HCT116 (cell line): ENCODE results near the gene SH2D3C. TPM values are rescaled to one million over a fixed set of nuclear protein-coding genes. Genes with fewer than 3 reads are reported as not detected.

ENCODE experiments used
- ATAC-seq: fragments of 200-7000 bp; cut with Tn5 transposase; 2 replicates; pipeline ENCODE4 v1.9.1; 2020; ENCODE audit warnings: mild to moderate bottlenecking, moderate library complexity
- BruUV-seq: library from RNA; stranded (reverse); fragments of 400-500 nt; replicated peaks from 2 replicates; lab custom pipeline; 2021; lab: Mats Ljungman, UMichigan
- CTCF ChIA-PET: fragments of 300-600 bp; sonication (Branson Sonifier 250); formaldehyde crosslinking; loops from one replicate; lab custom pipeline; 2021; ENCODE audit warnings: antibody characterized with exemption; lab: Charles Lee
- POLR2A ChIA-PET: fragments of 300-600, 350-600 bp; sonication (Branson Sonifier 250); formaldehyde crosslinking; loops from one replicate; lab custom pipeline; 2021; ENCODE audit warnings: antibody characterized with exemption; lab: Charles Lee
- RAD21 ChIA-PET, 2 experiments: fragments of 300-600 bp; sonication (Branson Sonifier 250); formaldehyde crosslinking; loops; one replicate each; lab custom pipeline; 2023; ENCODE audit warnings: low total read pairs in 2 of 2; ENCODE audit not compliant: uncharacterized antibody in 2 of 2, unreplicated experiment in 2 of 2, low non-redundant PET in 1 of 2; lab: Charles Lee
- DNase-seq: peaks from one replicate; pipeline ENCODE4 v3.0.0-alpha.2; 2010; ENCODE audit warnings: low read depth, low spot score
- H2AFZ ChIP-seq: fragments of 200-600 bp; shearing (Covaris generic), sonication (generic); 2 replicates; pipeline ENCODE4 v1.6.1; 2017; ENCODE audit warnings: low read depth, mixed run types, mixed read lengths, antibody characterized with exemption, low read length; ENCODE audit not compliant: poor library complexity, severe bottlenecking
- H3K27ac ChIP-seq: 2 replicates; pipeline ENCODE4 v1.5.1; 2012; ENCODE audit warnings: low read depth, low read length
- H3K27me3 ChIP-seq: fragments of 200-600 bp; sonication (generic); 2 replicates; pipeline ENCODE4 v1.6.1; 2016; ENCODE audit warnings: mixed run types, low read length, mixed read lengths; ENCODE audit not compliant: insufficient read depth
- H3K36me3 ChIP-seq, 2 experiments: fragments of 200-500 bp in 1 of 2; fragments of 200-600 bp in 1 of 2; sonication (Bioruptor generic) in 1 of 2; sonication (generic) in 1 of 2; 2 replicates each; pipeline versions ENCODE4 v1.5.1 to v1.6.1; 2014 to 2016; ENCODE audit warnings: low read length in 2 of 2, inconsistent platforms in 1 of 2, mixed read lengths in 1 of 2, mixed run types in 1 of 2; ENCODE audit not compliant: insufficient read depth in 2 of 2, control insufficient read depth in 1 of 2
- H3K4me1 ChIP-seq, 2 experiments: fragments of 200-600 bp in 1 of 2; sonication (generic) in 1 of 2; 2 replicates each; pipeline versions ENCODE4 v1.5.1 to v1.6.1; 2012 to 2017; ENCODE audit warnings: low read length in 2 of 2, inconsistent platforms in 1 of 2, mild to moderate bottlenecking in 1 of 2, mixed read lengths in 1 of 2, mixed run types in 1 of 2, moderate library complexity in 1 of 2; ENCODE audit not compliant: insufficient read depth in 2 of 2, control insufficient read depth in 1 of 2
- H3K4me2 ChIP-seq: fragments of 200-600 bp; sonication (generic); 2 replicates; pipeline ENCODE4 v1.6.1; 2017; ENCODE audit warnings: mixed run types, low read length, mixed read lengths
- H3K4me3 ChIP-seq, 2 experiments: fragments of 200-600 bp in 1 of 2; sonication (generic) in 1 of 2; replicated peaks in 1 of 2; 2 replicates each; pipeline ENCODE4 v1.5.1; 2011 to 2016; ENCODE audit warnings: low read length in 2 of 2, control low read depth in 1 of 2, low read depth in 1 of 2, mild to moderate bottlenecking in 1 of 2, mixed read lengths in 1 of 2, mixed run types in 1 of 2
- H3K79me2 ChIP-seq: fragments of 200-600 bp; sonication (generic); 2 replicates; pipeline ENCODE4 v1.6.1; 2017; ENCODE audit warnings: mild to moderate bottlenecking, mixed run types, low read length, moderate library complexity, mixed read lengths; ENCODE audit not compliant: insufficient read depth
- H3K9ac ChIP-seq: fragments of 200-600 bp; sonication (generic); 2 replicates; pipeline ENCODE4 v1.6.1; 2016; ENCODE audit warnings: low read length, mixed read lengths
- H3K9me2 ChIP-seq: fragments of 200-600 bp; sonication (generic), shearing (Covaris generic); 2 replicates; pipeline ENCODE4 v1.6.1; 2017; ENCODE audit warnings: mixed run types, mild to moderate bottlenecking, moderate library complexity; ENCODE audit not compliant: insufficient read depth
- H3K9me3 ChIP-seq, 2 experiments: fragments of 200-500 bp in 1 of 2; fragments of 200-600 bp in 1 of 2; sonication (Bioruptor generic) in 1 of 2; sonication (generic) in 1 of 2; 2 replicates each; pipeline ENCODE4 v1.6.1; 2014 to 2017; ENCODE audit warnings: low read length in 2 of 2, mixed read lengths in 2 of 2, inconsistent platforms in 1 of 2, low read depth in 1 of 2, mild to moderate bottlenecking in 1 of 2, mixed run types in 1 of 2, moderate library complexity in 1 of 2; ENCODE audit not compliant: control insufficient read depth in 1 of 2, insufficient read depth in 1 of 2
- H4K20me1 ChIP-seq: fragments of 200-600 bp; sonication (generic), shearing (Covaris generic); 2 replicates; pipeline ENCODE4 v1.6.1; 2017; ENCODE audit warnings: mixed run types, mild to moderate bottlenecking, moderate library complexity; ENCODE audit not compliant: insufficient read depth
- EGR1 ChIP-seq: IDR thresholded peaks from 2 replicates; pipeline ENCODE4 v1.6.1; 2012; ENCODE audit warnings: low read depth
- EZH2phosphoT487 ChIP-seq: fragments of 200-600 bp; IDR thresholded peaks from 2 replicates; pipeline ENCODE4 v1.6.1; 2018; ENCODE audit warnings: antibody characterized with exemption, borderline replicate concordance
- FOSL1 ChIP-seq: IDR thresholded peaks from 2 replicates; pipeline ENCODE4 v1.6.1; 2012; ENCODE audit warnings: low read depth
- MAX ChIP-seq: IDR thresholded peaks from 2 replicates; pipeline ENCODE4 v1.6.1; 2012
- POLR2A ChIP-seq: IDR thresholded peaks from 2 replicates; pipeline ENCODE4 v1.7.0; 2011; ENCODE audit warnings: borderline replicate concordance; ENCODE audit not compliant: insufficient read depth, insufficient read length; ENCODE audit errors: extremely low read depth
- POLR2AphosphoS5 ChIP-seq: IDR thresholded peaks from 2 replicates; pipeline ENCODE4 v1.6.1; 2011; ENCODE audit warnings: mild to moderate bottlenecking, low read depth, low read length, moderate library complexity
- SRF ChIP-seq: IDR thresholded peaks from 2 replicates; pipeline ENCODE4 v1.6.1; 2012; ENCODE audit warnings: low read depth
- TCF7L2 ChIP-seq: IDR thresholded peaks from 2 replicates; pipeline ENCODE4 v1.7.0; 2011; ENCODE audit warnings: borderline replicate concordance, inconsistent platforms; ENCODE audit not compliant: insufficient read depth, insufficient read length; ENCODE audit errors: extremely low read depth
- YY1 ChIP-seq: IDR thresholded peaks from 2 replicates; pipeline ENCODE4 v1.6.1; 2011; ENCODE audit warnings: low read length, low read depth, moderate library complexity, mild to moderate bottlenecking; ENCODE audit not compliant: insufficient replicate concordance; ENCODE audit errors: extremely low read depth
- ZFX ChIP-seq: fragments of 450-650 bp; IDR thresholded peaks from 2 replicates; pipeline ENCODE4 v1.6.1; 2017
- ZNF274 ChIP-seq: fragments of 200-500 bp; sonication (Bioruptor generic); IDR thresholded peaks from 2 replicates; pipeline ENCODE4 v1.6.1; 2014; ENCODE audit warnings: mild to moderate bottlenecking, low read depth, low read length, inconsistent platforms
- intact Hi-C: fragments of 100-400 bp; cut with micrococcal nuclease; formaldehyde crosslinking; loops from 2 replicates; pipeline ENCODE4 v1.10.0; 2022
- total RNA-seq: library from RNA; stranded (reverse); gene quantifications from one replicate; pipeline ENCODE4 v1.2.1, GENCODE V29; 2021; ENCODE audit not compliant: unreplicated experiment
- TF ChIP-seq, protein P1 (sequence below): IDR thresholded peaks from 2 replicates; pipeline ENCODE4 v1.6.1; 2012
- TF ChIP-seq, protein P2 (sequence below), 3 experiments: fragments of 200-600 bp in 1 of 3; sonication (generic) in 1 of 3; IDR thresholded peaks in 2 of 3; conservative IDR thresholded peaks in 1 of 3; 2 replicates each; pipeline ENCODE4 v1.5.1; 2012 to 2017; ENCODE audit warnings: low read depth in 2 of 3, low read length in 2 of 3, antibody characterized with exemption in 1 of 3, borderline replicate concordance in 1 of 3, control low read depth in 1 of 3, mild to moderate bottlenecking in 1 of 3, mixed read lengths in 1 of 3, mixed run types in 1 of 3, moderate library complexity in 1 of 3; ENCODE audit not compliant: insufficient read depth in 1 of 3

SH2D3C gene
- total RNA-seq, 1 experiment from 2014 or later: 1.3 TPM

- H3K9me3 ChIP-seq: no peaks in the 10 kb centered on the region
- no peaks in the 10 kb centered on the region for H4K20me1 ChIP-seq
- no TSS peak for BruUV-seq
- no peak overlapping the region for H2AFZ ChIP-seq
- H3K36me3 ChIP-seq: no peaks in the 10 kb centered on the region
- H3K9ac ChIP-seq: no peak overlapping the region
- intact Hi-C loops: no loop called here
- H3K9me2 ChIP-seq: no peaks in the 10 kb centered on the region
- no peak overlapping the region for H3K4me2 ChIP-seq
- ATAC-seq (no peak), DNase-seq (no peak)
- ChIA-PET RAD21 (no interaction called here), POLR2A (no interaction called here), CTCF (interaction anchor here (0.6 to 0.9 kb wide), 2 partner anchors 8 to 41 kb away, joined by 3 read pairs; partner anchors contain the start of gene TOR2A)
- H3K27ac ChIP-seq: no peak overlapping the region
- H3K27me3 ChIP-seq: no peaks in the 10 kb centered on the region
- H3K4me3 ChIP-seq: no peak overlapping the region
- no peaks in the 10 kb centered on the region for H3K79me2 ChIP-seq
- TF ChIP-seq YY1 (no peak), FOSL1 (no peak), EZH2phosphoT487 (no peak), ZNF274 (no peak), POLR2AphosphoS5 (no peak), SRF (no peak), ZFX (no peak), POLR2A (no peak), TCF7L2 (no peak)
- TF ChIP-seq, protein P1, sequence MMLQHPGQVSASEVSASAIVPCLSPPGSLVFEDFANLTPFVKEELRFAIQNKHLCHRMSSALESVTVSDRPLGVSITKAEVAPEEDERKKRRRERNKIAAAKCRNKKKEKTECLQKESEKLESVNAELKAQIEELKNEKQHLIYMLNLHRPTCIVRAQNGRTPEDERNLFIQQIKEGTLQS: no peak
- peaks cover 6 to 7% of the 10 kb centered on the region in 2 experiments; a peak in 3 of 4 replicates for H3K4me1 ChIP-seq
Observed at GRCh38 chr9:127776195-127776923, 2.1 kb downstream of the SH2D3C start.

DNA sequence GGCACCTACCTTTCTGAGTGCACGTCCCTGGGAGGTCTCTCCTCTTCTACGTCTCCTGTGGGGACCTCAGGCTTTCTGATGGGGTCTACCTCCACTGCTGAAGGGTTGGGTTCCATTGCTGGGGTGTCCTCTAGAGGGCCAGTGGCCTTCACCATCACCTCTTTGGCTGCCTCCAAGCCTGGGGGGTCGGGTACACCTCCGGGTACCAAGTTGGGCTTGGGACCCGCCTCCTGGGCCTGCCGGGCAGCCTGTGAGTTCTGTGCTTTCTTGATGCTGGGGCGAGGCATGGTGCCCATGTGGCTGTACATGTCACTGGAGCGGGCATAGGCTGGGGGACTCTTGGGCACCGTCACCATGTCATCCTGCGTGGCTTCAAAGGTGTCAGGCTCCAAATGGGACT is 4.5 kb downstream of the SH2D3C start:
- Histone ChIP-seq H3K9me3 (no peaks in the 10 kb centered on the region), H3K4me1 (peaks cover 13 to 21% of the 10 kb centered on the region in 2 experiments), H3K9ac (no peak overlapping the region), H4K20me1 (no peaks in the 10 kb centered on the region), H2AFZ (no peak overlapping the region), H3K36me3 (no peaks in the 10 kb centered on the region), H3K27ac (no peak overlapping the region), H3K4me3 (no peak overlapping the region), H3K27me3 (no peaks in the 10 kb centered on the region), H3K9me2 (no peaks in the 10 kb centered on the region), H3K4me2 (no peak overlapping the region), H3K79me2 (no peaks in the 10 kb centered on the region)
- ChIA-PET POLR2A (no interaction called here), RAD21 (no interaction called here), CTCF (no interaction called here)
- DNase-seq (no peak), ATAC-seq (no peak)
- no TSS peak for BruUV-seq
- TF ChIP-seq POLR2AphosphoS5: no peak
- TF ChIP-seq, protein P2, sequence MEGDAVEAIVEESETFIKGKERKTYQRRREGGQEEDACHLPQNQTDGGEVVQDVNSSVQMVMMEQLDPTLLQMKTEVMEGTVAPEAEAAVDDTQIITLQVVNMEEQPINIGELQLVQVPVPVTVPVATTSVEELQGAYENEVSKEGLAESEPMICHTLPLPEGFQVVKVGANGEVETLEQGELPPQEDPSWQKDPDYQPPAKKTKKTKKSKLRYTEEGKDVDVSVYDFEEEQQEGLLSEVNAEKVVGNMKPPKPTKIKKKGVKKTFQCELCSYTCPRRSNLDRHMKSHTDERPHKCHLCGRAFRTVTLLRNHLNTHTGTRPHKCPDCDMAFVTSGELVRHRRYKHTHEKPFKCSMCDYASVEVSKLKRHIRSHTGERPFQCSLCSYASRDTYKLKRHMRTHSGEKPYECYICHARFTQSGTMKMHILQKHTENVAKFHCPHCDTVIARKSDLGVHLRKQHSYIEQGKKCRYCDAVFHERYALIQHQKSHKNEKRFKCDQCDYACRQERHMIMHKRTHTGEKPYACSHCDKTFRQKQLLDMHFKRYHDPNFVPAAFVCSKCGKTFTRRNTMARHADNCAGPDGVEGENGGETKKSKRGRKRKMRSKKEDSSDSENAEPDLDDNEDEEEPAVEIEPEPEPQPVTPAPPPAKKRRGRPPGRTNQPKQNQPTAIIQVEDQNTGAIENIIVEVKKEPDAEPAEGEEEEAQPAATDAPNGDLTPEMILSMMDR (IDR thresholded peaks at IDR 0.05 in 2 of 3, conservative IDR thresholded peaks at IDR 0.05 in 1 of 3; ENCODE audit: borderline replicate concordance in 1 of 3, insufficient read depth in 1 of 3, low read depth in 2 of 3, low read length in 2 of 3): no peak
- no peak for TF ChIP-seq YY1
- TF ChIP-seq EGR1: no peak
- TF ChIP-seq MAX: no peak
- intact Hi-C loops: no loop called here
